ENCODE results near the gene SYPL1.
"Not testable (repeated sequence)": the region's sequence is repeated elsewhere in the genome, so short reads cannot be mapped to it uniquely, and the experiment has no call there.

Gene SYPL1

GRCh38 chr7:106140406-106141173 lies 28.5 kb upstream of the SYPL1 start:
- no peak for TF ChIP-seq POLR2AphosphoS5 (IDR thresholded peaks at IDR 0.05; ENCODE audit: borderline replicate concordance, low read depth, low read length)
- TF ChIP-seq FOXP2 (optimal IDR thresholded peaks at IDR 0.05; ENCODE audit: control extremely low read depth, extremely low read length, insufficient read depth), result no peak
- TF ChIP-seq EZH2 (IDR thresholded peaks at IDR 0.05), result no peak
- no peak for DNase-seq (ENCODE audit: low read depth, low spot score)
- no peak overlapping the region for H3K4me3 ChIP-seq

GRCh38 chr7:106139265-106140251 lies 27.4 kb upstream of the SYPL1 start:
- no peaks in the 10 kb centered on the region for H3K9me3 ChIP-seq (ENCODE audit: low read depth, low read length)
- H3K9ac ChIP-seq (ENCODE audit: insufficient read length), result peak overlapping the region; percentile 3
- H3K27ac ChIP-seq, result peak overlapping the region; percentile 17; the same call in 1 of the 2 replicates
- H3K36me3 ChIP-seq (ENCODE audit: insufficient read depth, low read length), result no peaks in the 10 kb centered on the region
- peak overlapping the region; percentile 4; the same call in 1 of the 2 replicates for H3K4me3 ChIP-seq
- no peak for DNase-seq (ENCODE audit: low read depth, low spot score)
- TF ChIP-seq EZH2 (IDR thresholded peaks at IDR 0.05) (no peak), POLR2AphosphoS5 (IDR thresholded peaks at IDR 0.05; ENCODE audit: borderline replicate concordance, low read depth, low read length) (no peak), FOXP2 (optimal IDR thresholded peaks at IDR 0.05; ENCODE audit: control extremely low read depth, extremely low read length, insufficient read depth) (no peak)

More at GRCh38 chr7:106140406-106141173, 28.5 kb upstream of the SYPL1 start:
- Histone ChIP-seq H3K36me3 (ENCODE audit: insufficient read depth, low read length) (no peaks in the 10 kb centered on the region), H3K9ac (ENCODE audit: insufficient read length) (no peak overlapping the region), H3K27ac (no peak overlapping the region), H3K9me3 (ENCODE audit: low read depth, low read length) (no peaks in the 10 kb centered on the region)

- no peak overlapping the region for H3K9ac ChIP-seq (ENCODE audit: insufficient read length)
- H3K4me3 ChIP-seq, result no peak overlapping the region
- no peak overlapping the region for H3K27ac ChIP-seq
Measured at GRCh38 chr7:106138776-106139175, 26.7 kb upstream of the SYPL1 start.

GRCh38 chr7:106138181-106138580 lies 26.1 kb upstream of the SYPL1 start:
- DNase-seq (ENCODE audit: low read depth, low spot score); H3K9me3 ChIP-seq (ENCODE audit: low read depth, low read length); H3K36me3 ChIP-seq (ENCODE audit: insufficient read depth, low read length); H3K9ac ChIP-seq (ENCODE audit: insufficient read length); H3K27ac ChIP-seq; H3K4me3 ChIP-seq: not testable (repeated sequence)

More at GRCh38 chr7:106138776-106139175, 26.7 kb upstream of the SYPL1 start:
- TF ChIP-seq EZH2 (IDR thresholded peaks at IDR 0.05) (no peak), POLR2AphosphoS5 (IDR thresholded peaks at IDR 0.05; ENCODE audit: borderline replicate concordance, low read depth, low read length) (no peak), FOXP2 (optimal IDR thresholded peaks at IDR 0.05; ENCODE audit: control extremely low read depth, extremely low read length, insufficient read depth) (no peak)
- no peaks in the 10 kb centered on the region for H3K9me3 ChIP-seq (ENCODE audit: low read depth, low read length)
- no peak for DNase-seq (ENCODE audit: low read depth, low spot score)
- no peaks in the 10 kb centered on the region for H3K36me3 ChIP-seq (ENCODE audit: insufficient read depth, low read length)

- no peak for DNase-seq (ENCODE audit: low read depth, low spot score)
- no peak overlapping the region for H3K9ac ChIP-seq (ENCODE audit: insufficient read length)
- H3K27ac ChIP-seq, result no peak overlapping the region
- no peaks in the 10 kb centered on the region for H3K9me3 ChIP-seq (ENCODE audit: low read depth, low read length)
- H3K36me3 ChIP-seq (ENCODE audit: insufficient read depth, low read length), result no peaks in the 10 kb centered on the region
- no peak overlapping the region for H3K4me3 ChIP-seq
- no peak for TF ChIP-seq POLR2AphosphoS5 (IDR thresholded peaks at IDR 0.05; ENCODE audit: borderline replicate concordance, low read depth, low read length)
- no peak for TF ChIP-seq EZH2 (IDR thresholded peaks at IDR 0.05)
- no peak for TF ChIP-seq FOXP2 (optimal IDR thresholded peaks at IDR 0.05; ENCODE audit: control extremely low read depth, extremely low read length, insufficient read depth)
Measured at GRCh38 chr7:106134241-106134640, 22.1 kb upstream of the SYPL1 start.

GRCh38 chr7:106129291-106129690 lies 17.2 kb upstream of the SYPL1 start:
- TF ChIP-seq POLR2AphosphoS5 (IDR thresholded peaks at IDR 0.05; ENCODE audit: borderline replicate concordance, low read depth, low read length) (no peak), EZH2 (IDR thresholded peaks at IDR 0.05) (no peak), FOXP2 (optimal IDR thresholded peaks at IDR 0.05; ENCODE audit: control extremely low read depth, extremely low read length, insufficient read depth) (no peak)
- no peak overlapping the region for H3K9ac ChIP-seq (ENCODE audit: insufficient read length)

GRCh38 chr7:106128836-106129235 lies 16.7 kb upstream of the SYPL1 start:
- TF ChIP-seq EZH2 (IDR thresholded peaks at IDR 0.05), result no peak
- no peak for TF ChIP-seq FOXP2 (optimal IDR thresholded peaks at IDR 0.05; ENCODE audit: control extremely low read depth, extremely low read length, insufficient read depth)
- no peak for TF ChIP-seq POLR2AphosphoS5 (IDR thresholded peaks at IDR 0.05; ENCODE audit: borderline replicate concordance, low read depth, low read length)
- Histone ChIP-seq H3K9ac (ENCODE audit: insufficient read length) (no peak overlapping the region), H3K36me3 (ENCODE audit: insufficient read depth, low read length) (no peaks in the 10 kb centered on the region), H3K27ac (no peak overlapping the region), H3K9me3 (ENCODE audit: low read depth, low read length) (no peaks in the 10 kb centered on the region), H3K4me3 (no peak overlapping the region)
- DNase-seq (ENCODE audit: low read depth, low spot score), result no peak

More at GRCh38 chr7:106129291-106129690, 17.2 kb upstream of the SYPL1 start:
- H3K9me3 ChIP-seq (ENCODE audit: low read depth, low read length), result no peaks in the 10 kb centered on the region
- no peak overlapping the region for H3K27ac ChIP-seq
- H3K4me3 ChIP-seq, result no peak overlapping the region
- DNase-seq (ENCODE audit: low read depth, low spot score), result no peak
- H3K36me3 ChIP-seq (ENCODE audit: insufficient read depth, low read length), result no peaks in the 10 kb centered on the region
